Breast epithelium (tissue), 4 donors: Measurements from ENCODE around the gene TRIM46. TPM values are rescaled to one million over a fixed set of nuclear protein-coding genes. Genes with fewer than 3 reads are reported as not detected.
"Not testable (repeated sequence)": the region's sequence is repeated elsewhere in the genome, so short reads cannot be mapped to it uniquely, and the experiment has no call there.

Source experiments
- DNase-seq, 2 donors: peaks; one replicate each; pipeline ENCODE4 v3.0.0-alpha.2; 2019; ENCODE audit warnings: low spot score in 2 of 2
- H3K27ac ChIP-seq, 2 donors: fragments of 200-600 bp; sonication (generic) in 1 of 2; one replicate each; pipeline ENCODE4 v1.5.1; 2016 to 2019; ENCODE audit warnings: mild to moderate bottlenecking in 1 of 2
- H3K27me3 ChIP-seq, 2 donors: fragments of 200-600 bp; sonication (generic) in 1 of 2; one replicate each; pipeline versions ENCODE4 v1.5.1 to v1.6.0; 2017 to 2019; ENCODE audit warnings: control low read depth in 1 of 2, mild to moderate bottlenecking in 1 of 2
- H3K36me3 ChIP-seq: fragments of 200-600 bp; one replicate; pipeline ENCODE4 v1.5.1; 2019
- H3K4me1 ChIP-seq, 2 donors: fragments of 200-600 bp; sonication (generic); one replicate each; pipeline ENCODE4 v1.5.1; 2016 to 2019; ENCODE audit warnings: control low read depth in 1 of 2
- H3K4me3 ChIP-seq, 3 donors: fragments of 200-600 bp; sonication (generic); 1 replicate in 2 of 3; 2 replicates in 1 of 3; pipeline ENCODE4 v1.5.1; 2016 to 2019; ENCODE audit warnings: mild to moderate bottlenecking in 3 of 3, moderate library complexity in 2 of 3
- H3K9me3 ChIP-seq, 2 donors: fragments of 200-600 bp; sonication (generic) in 1 of 2; one replicate each; pipeline ENCODE4 v1.5.1; 2016 to 2019; ENCODE audit warnings: control low read depth in 1 of 2
- POLR2A ChIP-seq: fragments of 450-650 bp; IDR thresholded peaks from one replicate; pipeline ENCODE4 v1.6.1; 2016; ENCODE audit warnings: antibody characterized with exemption, mild to moderate bottlenecking, moderate library complexity
- POLR2AphosphoS5 ChIP-seq, 3 donors: sonication (generic); formaldehyde crosslinking; IDR thresholded peaks; one replicate each; pipeline ENCODE4 v1.6.1; 2017; ENCODE audit warnings: antibody characterized with exemption in 3 of 3
- intact Hi-C: fragments of 100-400 bp; cut with DNase I; formaldehyde crosslinking; loops from one replicate; pipeline ENCODE4 v1.15.1; 2023; ENCODE audit warnings: low total_unique reads
- total RNA-seq, 3 donors: library from RNA; depleted of rRNA; stranded (reverse); fragments of >200 nt; gene quantifications; one replicate each; pipeline ENCODE4 v1.1.0, GENCODE V29; 2016
- TF ChIP-seq, protein P1 (sequence below), 3 donors: fragments of 450-650 bp; IDR thresholded peaks; one replicate each; pipeline ENCODE4 v1.5.1; 2016 to 2017; ENCODE audit warnings: antibody characterized with exemption in 3 of 3, mild to moderate bottlenecking in 3 of 3, moderate library complexity in 3 of 3

Gene TRIM46
- total RNA-seq, 3 donors from 2014 or later: 0.98 to 1.5 TPM; not detected in 1

DNA sequence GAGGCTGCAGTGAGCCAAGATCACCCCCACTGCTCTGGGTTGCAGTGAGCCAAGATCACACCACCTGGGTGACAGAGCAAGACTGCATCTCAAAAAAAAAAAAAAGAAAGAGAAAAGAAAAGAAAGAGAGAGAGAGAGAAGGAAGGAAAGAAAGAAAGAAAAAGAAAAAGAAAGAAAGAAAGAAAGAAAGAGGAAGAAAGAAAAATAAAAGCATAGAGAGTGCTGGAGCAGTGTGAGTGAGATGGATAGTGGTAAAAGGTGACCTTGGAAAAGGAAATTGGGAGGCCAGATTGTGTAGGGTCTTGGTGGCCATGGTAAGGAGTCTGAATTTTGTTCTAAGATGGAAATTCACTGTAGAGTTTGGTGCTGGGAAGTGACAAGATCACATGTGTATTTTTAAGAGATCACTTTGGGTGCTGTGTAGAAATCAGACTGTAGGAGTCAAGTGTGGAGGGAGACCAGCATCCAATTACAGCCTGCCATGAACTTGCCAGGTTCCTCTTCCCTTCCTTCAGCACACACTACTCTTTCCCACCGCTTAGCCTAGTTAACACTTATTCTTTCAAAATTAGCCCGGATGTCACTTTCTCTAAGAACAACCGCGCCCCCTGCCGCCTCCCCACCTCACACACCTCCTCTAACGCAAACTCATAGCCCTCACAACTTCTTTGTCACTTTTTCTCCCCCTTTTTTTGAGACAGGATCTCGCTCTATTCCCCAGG, 52.7 kb downstream of the TRIM46 start:
- H3K27me3 ChIP-seq: no peaks in the 10 kb centered on the region
- peak overlapping the region; percentile 88 to 89 for H3K27ac ChIP-seq
- H3K36me3 ChIP-seq: no peaks in the 10 kb centered on the region
- DNase-seq: peak in 1 of 2 donors; percentile 69
- no peak for TF ChIP-seq POLR2AphosphoS5 (IDR thresholded peaks at IDR 0.05)
- TF ChIP-seq, protein P1, sequence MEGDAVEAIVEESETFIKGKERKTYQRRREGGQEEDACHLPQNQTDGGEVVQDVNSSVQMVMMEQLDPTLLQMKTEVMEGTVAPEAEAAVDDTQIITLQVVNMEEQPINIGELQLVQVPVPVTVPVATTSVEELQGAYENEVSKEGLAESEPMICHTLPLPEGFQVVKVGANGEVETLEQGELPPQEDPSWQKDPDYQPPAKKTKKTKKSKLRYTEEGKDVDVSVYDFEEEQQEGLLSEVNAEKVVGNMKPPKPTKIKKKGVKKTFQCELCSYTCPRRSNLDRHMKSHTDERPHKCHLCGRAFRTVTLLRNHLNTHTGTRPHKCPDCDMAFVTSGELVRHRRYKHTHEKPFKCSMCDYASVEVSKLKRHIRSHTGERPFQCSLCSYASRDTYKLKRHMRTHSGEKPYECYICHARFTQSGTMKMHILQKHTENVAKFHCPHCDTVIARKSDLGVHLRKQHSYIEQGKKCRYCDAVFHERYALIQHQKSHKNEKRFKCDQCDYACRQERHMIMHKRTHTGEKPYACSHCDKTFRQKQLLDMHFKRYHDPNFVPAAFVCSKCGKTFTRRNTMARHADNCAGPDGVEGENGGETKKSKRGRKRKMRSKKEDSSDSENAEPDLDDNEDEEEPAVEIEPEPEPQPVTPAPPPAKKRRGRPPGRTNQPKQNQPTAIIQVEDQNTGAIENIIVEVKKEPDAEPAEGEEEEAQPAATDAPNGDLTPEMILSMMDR (IDR thresholded peaks at IDR 0.05): peak; percentile 36 to 50 (median 48)
- intact Hi-C loops: no loop called here
- no peaks in the 10 kb centered on the region for H3K4me1 ChIP-seq
- H3K9me3 ChIP-seq: no peaks in the 10 kb centered on the region
- H3K4me3 ChIP-seq: peak overlapping the region; percentile 57 to 75 (median 65)

DNA sequence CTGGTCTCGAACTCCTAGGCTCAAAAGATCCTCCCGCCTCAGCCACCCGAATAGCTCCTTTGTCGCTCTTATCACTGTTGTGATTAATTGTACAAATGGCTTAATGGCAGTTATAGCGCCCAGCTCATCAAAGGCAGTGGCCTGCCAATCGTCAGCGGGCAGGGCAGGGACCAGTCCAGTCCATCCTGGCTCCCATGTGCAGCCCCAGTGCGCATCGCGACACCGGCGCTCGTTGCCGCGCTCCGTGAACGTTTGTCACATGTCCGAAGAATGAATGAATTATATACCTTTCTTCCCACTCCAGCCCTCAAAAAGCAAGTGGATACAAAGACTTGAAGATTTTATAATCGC, 53.2 kb downstream of the TRIM46 start:
- TF ChIP-seq POLR2AphosphoS5 (IDR thresholded peaks at IDR 0.05): peak in 1 of 3 donors; percentile 7
- TF ChIP-seq POLR2A: no peak
- no peaks in the 10 kb centered on the region for H3K4me1 ChIP-seq
- peak overlapping the region; percentile 57 to 75 (median 65) for H3K4me3 ChIP-seq
- H3K27ac ChIP-seq: peak overlapping the region; percentile 88 to 89
- H3K27me3 ChIP-seq: no peaks in the 10 kb centered on the region
- intact Hi-C loops: no loop called here
- H3K36me3 ChIP-seq: no peaks in the 10 kb centered on the region
- DNase-seq: peak in 1 of 2 donors; percentile 42
- no peaks in the 10 kb centered on the region for H3K9me3 ChIP-seq

DNA sequence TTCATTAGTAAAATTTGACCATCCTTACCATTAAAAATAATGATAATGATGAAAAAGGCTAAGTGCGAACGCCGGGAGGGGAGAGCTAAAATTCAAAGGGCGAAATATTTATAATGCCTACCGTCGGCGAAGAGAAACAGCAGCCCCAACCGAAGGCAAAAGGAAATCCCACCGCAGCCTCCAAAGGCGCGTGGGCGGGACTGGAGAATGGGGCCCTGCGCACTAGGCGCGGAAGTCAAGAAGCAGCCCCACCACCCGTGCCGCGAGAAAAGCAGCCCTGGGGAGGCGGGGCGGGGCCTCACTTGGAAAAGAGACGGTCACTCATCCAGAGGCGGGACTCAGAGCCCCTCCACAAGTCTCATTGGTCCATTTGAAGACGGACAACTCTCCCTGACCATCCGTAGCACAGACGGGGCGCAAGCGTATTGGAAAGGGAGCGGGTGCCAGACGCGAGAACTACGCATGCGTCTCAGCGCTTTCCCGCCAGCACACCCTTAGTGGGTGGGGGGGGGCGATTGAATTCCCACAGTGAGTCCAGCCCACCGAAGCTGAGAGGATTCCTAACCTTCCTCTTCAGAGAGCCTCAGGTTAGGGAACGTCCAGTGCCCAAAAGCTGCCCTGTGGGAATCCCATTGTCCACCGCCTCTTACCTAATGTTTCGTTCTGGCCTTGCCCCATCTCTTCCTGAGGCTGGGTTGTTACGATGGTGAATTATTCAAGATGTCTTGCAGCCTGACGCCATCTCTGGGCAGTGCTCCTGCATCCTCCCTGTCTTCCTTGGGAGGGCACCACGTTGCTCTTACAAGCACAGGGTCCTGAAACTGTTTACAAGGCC, 53.8 kb downstream of the TRIM46 start:
- intact Hi-C loops: no loop called here
- H3K4me1 ChIP-seq: no peaks in the 10 kb centered on the region
- no peaks in the 10 kb centered on the region for H3K9me3 ChIP-seq
- no peaks in the 10 kb centered on the region for H3K27me3 ChIP-seq
- H3K36me3 ChIP-seq: no peaks in the 10 kb centered on the region
- DNase-seq: peak; percentile 97 to 99
- TF ChIP-seq, protein P1 (IDR thresholded peaks at IDR 0.05): no peak
- TF ChIP-seq POLR2AphosphoS5 (IDR thresholded peaks at IDR 0.05) (peak; percentile 57 to 79 (median 78)), POLR2A (peak; percentile 52)
- H3K27ac ChIP-seq: peak overlapping the region; percentile 88 to 89
- H3K4me3 ChIP-seq: peak overlapping the region; percentile 57 to 75 (median 65)

DNA sequence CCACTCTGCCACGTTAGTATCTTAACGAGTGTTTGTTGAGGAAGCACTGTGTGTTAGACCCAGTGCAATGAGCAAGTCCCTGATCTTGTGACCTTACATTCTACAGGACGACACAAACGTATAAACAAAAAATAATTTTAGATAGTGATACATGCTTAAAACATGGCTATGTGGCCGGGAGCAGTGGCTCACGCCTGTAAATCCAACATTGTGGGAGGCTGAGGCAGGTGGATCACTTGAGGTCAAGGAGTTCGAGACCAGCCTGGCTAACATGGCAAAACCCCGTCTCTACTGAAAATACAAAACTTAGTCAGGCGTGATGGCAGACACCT, 54.4 kb downstream of the TRIM46 start:
- no peak for DNase-seq
- Histone ChIP-seq H3K36me3 (no peaks in the 10 kb centered on the region), H3K9me3 (no peaks in the 10 kb centered on the region), H3K4me1 (no peaks in the 10 kb centered on the region), H3K27ac (peak overlapping the region; percentile 88 to 89), H3K4me3 (peak overlapping the region; percentile 57 to 75 (median 65)), H3K27me3 (no peaks in the 10 kb centered on the region)
- TF ChIP-seq, protein P1 (IDR thresholded peaks at IDR 0.05): no peak
- TF ChIP-seq POLR2A (no peak), POLR2AphosphoS5 (IDR thresholded peaks at IDR 0.05) (no peak)
- intact Hi-C loops: no loop called here

DNA sequence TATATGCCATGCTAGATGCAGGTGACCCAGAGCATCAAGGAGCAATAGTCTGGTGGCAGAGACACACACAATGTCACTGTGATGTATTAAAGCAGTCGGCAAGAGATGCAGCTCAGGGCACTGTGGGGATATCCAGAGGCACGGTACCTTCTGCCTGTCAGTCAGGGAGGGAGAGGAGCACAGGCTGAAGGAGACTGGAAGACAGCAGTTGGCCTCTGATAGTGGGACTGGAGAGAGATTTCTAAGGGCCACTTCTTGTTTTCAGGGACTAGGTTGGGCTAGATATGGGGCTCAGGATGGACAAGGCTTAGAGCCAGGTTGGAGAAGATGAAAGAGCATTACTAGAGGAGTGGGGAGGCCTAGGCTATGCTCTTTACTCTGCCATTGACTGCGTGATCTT, 57.7 kb downstream of the TRIM46 start:
- H3K4me1 ChIP-seq, H3K27me3 ChIP-seq, intact Hi-C loops, H3K9me3 ChIP-seq, DNase-seq, H3K4me3 ChIP-seq, H3K36me3 ChIP-seq: not testable (repeated sequence)
- peak overlapping the region; percentile 19 to 50 for H3K27ac ChIP-seq

DNA sequence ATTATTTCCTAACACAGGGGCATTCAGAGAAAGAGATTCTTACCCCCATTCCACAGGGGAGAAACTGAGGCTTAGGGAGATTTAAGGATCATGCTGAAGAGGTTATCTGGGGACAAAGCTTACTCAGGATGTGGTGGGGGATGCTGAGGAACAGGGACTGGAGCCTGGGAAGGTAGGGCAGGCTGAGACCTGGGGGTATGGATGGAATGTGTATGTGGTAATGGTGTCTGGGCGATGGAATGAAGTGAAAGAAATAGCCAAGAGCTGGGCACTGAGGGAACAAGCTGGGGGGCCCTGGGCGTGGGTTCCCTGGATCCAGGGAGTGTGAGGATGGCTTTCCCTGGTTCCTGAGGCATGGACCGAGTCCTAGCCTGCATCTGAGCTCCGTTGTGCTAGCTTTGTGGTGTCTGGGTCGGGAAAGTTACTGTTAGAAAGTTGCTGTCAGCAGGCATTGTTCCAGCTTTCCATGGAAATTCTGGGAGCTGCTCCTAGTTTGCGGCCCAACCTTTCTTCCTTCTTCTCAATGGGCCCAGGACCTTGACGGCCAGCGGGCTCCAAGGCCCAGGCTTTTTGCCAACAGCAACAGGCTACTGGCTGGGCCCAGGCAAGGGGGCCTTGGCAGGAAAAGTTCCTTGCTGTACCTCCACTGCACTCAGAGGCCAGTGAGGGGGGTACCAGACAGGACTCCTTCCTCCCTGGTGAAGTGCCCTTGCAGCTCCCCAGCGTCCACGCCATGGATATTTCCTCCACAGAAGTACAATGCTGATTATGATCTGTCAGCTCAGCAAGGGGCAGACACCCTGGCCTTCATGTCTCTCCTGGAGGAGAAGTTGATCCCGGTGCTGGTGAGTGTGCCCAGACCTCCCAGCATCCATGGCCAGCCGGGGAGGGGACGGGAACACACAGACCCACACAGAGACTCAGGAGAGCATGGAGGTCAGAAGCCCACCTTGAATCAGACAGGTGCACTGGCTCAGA, 58.6 kb downstream of the TRIM46 start:
- H3K9me3 ChIP-seq, H3K36me3 ChIP-seq, H3K4me3 ChIP-seq, DNase-seq, H3K4me1 ChIP-seq, intact Hi-C loops, H3K27me3 ChIP-seq: not testable (repeated sequence)
- H3K27ac ChIP-seq: peak overlapping the region; percentile 50 to 72

DNA sequence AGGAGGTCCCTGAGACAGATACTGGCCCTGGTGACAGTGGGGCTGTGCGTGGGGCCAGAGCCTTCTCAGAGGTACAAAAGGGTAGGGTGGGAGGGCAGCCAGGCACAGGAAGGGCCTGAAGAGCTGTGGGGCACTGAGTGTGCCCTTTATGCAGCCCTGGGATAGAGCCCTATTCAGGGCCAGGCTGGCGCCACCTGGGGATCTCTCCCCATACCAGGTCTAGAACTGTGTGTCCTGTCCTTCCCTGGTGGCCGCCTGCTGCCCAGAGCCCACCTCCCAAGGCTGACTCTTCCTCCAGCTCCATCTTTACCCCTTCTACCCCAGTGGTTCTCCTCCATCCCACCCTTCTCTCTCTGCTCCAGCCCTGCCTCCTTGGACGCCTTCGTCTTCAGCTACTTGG, 59.9 kb downstream of the TRIM46 start:
- H3K36me3 ChIP-seq, H3K4me3 ChIP-seq, H3K4me1 ChIP-seq, H3K27me3 ChIP-seq, H3K27ac ChIP-seq, intact Hi-C loops, DNase-seq, H3K9me3 ChIP-seq: not testable (repeated sequence)
